Bone marrow (tissue), 2 donors: ENCODE measurements around the gene CARS2.
"Not testable (repeated sequence)": the region's sequence is repeated elsewhere in the genome, so short reads cannot be mapped to it uniquely, and the experiment has no call there.

Experiments used
- DNase-seq, 2 donors: peaks; one replicate each; lab custom pipeline; 2025; lab: John Stamatoyannopoulos, UW

The CARS2 gene

GRCh38 chr13:110617321-110618072, 88.4 kb downstream of the CARS2 start:
- no peak for DNase-seq

DNA sequence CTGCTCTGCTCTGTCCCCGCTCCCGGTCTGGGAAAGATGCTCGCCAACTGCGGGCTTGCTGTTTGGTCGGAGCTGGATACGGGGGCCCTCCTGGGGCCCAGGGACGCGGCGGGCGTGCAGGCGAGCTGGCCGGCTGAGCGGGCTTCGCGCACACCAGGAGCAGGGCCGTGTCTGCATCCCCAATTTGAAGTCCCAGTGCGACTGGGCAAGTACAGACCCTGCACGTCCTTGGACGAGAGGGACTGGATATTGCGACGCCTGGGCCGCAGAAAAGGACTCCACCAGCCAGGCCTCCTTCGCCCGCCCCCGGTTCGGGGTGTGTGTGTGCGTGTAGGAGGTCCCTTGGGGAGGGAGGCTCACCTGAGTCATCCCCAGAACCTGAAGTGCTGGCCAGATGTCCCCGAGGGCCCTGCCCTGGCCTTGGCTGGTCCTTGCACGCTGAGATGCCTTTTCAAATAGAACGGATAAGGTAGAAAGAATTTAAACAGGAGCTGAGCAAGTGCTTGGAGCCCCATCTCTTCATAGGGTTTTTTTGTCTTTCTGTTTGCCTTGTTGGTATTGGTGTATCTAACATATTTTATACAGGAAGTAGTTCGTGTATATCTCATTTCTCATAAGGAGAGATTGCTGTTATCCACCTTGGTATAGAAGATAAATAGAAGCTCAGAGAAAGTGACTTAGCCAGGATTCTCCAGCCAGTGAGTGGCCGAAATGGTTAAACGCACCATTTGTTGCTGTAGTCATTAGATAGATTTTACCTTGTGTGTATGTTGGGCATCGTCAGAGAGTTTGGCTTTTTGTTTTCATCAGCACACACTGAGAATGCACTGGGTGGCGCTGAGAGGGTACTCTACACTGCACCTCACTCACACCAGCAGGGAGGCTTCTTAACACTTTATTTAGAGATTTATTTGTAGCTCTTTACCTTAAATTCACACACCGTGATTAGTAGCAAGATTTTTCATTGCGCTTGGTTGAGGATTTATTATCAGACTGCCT, 89.5 kb downstream of the CARS2 start:
- no peak for DNase-seq

- peak; percentile 42 to 47 for DNase-seq
Observed at GRCh38 chr13:110615322-110616102, 90.4 kb downstream of the CARS2 start, which contains the start of gene NAXD. Gene NAXD, plus strand, starts transcription at chr13:110615545. Its CDS starts 57 bp downstream, at chr13:110615602.

- DNase-seq: no peak
Observed at GRCh38 chr13:110615005-110615321, 91.0 kb downstream of the CARS2 start.

- DNase-seq: no peak
Observed at GRCh38 chr13:110610955-110611595, 94.8 kb downstream of the CARS2 start.

GRCh38 chr13:110607675-110608224, 98.2 kb downstream of the CARS2 start:
- no peak for DNase-seq

GRCh38 chr13:110606281-110606680, 99.6 kb downstream of the CARS2 start:
- DNase-seq: not testable (repeated sequence)

DNA sequence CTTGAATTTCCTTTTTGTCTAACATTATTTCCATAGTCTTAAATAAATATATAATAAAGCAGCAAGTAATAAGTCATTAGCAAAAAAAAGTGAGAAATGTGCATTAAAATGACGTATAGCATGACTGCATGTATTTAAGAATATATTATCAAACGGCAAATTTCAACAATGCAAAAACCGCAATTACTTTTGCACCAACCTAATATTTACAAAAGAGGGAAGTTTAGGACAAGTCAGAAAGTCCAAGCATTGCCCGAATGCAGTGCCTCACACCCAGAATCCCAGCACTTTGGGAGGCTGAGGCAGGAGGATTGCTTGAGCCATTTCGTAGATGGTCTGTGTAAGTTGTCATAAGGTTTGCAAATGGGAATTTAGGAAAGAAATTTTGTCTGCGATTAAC, 100.8 kb downstream of the CARS2 start:
- DNase-seq: no peak

DNA sequence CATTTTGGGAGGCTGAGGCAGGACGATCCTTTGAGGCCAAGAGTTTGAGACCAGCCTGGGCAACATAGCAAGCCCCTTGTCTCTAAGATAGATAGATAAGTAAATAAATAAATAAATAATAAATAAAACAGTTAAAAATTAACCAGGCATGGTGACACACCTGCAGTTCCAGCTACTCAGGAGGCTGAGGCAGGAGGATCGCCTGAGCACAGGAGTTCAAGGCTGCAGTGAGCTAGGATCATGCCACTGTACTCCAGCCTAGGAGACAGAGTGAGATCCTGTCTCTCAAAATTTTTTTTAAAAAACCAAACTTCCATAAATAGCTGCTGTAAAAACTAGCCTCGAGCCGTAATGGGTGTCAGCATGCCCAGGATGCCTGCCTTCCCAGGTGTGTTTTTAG, 104.9 kb downstream of the CARS2 start:
- no peak for DNase-seq

DNA sequence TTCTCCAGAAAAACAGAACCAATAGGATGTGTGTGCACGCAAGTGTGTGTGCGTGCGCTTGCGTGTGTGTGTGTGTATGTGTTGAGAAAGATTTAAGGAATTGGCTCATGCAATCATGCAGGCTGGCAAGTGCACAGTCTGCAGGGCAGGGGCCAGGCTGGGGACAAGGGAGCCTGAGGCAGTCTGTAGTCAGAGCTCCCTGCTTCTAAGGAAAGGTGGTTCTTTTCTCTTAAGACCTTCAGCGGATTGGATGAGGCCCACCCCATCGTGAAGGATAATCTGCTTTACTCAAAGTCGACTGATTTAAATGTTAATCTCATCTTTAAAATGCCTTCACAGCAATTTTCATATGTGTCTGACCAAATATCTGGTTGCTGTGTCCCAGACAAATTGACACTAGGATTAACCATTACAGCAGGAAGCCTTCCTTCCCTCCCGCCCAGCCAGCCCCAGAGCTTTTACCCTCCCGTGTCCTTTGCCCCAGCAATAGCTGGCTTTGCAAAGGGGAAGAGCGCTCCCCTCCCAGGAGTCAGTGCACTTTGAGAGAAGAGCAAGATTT, 105.6 kb downstream of the CARS2 start:
- DNase-seq: no peak

DNA sequence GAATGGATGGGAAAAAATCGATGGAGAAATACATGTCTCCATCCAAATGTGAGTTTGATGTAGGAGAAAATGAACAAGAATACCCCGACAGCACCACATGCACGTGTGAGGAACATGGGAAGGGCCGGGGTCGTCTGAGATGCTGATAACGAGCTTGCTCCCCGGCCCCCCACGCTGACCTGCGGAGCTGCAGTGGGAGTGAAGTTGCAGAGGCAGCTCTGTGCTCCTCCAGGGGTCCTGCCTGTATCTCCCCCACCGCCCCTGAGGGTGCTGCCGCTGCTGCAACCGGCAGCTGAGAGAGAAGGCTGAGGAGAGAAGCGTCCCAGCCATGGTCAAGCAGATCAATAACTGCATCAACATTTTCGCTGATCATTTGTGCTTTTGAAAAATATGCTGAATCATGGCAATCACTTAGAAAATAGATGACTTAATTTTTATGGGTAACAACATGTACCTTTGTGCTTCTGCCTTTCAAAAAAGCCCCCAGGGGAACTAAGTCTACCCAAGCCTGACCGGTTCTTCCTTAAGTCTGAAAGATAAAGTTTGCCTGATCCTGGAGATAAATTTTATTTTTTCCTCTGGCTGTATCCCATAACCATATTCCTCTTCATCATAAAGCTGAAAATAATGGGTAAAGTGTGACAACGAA, 108.8 kb downstream of the CARS2 start:
- no peak for DNase-seq

DNA sequence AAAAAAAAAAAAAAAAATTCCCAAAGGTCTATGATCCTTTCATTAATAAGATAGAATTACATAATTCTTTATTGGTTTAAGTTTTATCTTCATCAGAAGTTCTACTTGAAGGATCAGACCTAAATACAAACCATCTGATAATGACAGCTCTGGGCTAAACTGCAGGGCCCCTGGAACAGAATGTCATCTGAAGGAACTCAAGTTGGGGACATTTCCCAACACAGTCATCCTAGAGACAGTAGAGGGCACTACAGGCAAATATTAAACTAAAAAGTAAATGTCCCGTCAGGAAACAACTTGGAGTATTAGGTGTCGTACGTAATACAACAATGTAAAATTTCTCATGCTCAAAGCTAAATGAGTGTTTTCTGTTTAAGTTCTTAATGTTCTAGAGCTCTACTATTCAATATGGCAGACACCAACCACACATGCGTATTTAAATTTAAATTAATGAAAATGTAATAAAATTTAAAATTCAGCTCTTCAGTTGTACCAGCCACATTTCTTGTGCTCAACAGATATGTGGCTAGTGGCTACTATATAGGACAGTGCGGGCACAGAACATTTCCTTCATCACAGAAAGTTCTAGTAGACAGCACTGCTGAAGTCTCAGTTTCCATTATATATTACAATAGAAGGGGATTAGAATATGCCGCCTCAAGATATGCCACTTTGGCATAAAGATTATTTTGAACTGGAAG, 112.3 kb downstream of the CARS2 start:
- peak in 1 of 2 donors; percentile 54 for DNase-seq

DNA sequence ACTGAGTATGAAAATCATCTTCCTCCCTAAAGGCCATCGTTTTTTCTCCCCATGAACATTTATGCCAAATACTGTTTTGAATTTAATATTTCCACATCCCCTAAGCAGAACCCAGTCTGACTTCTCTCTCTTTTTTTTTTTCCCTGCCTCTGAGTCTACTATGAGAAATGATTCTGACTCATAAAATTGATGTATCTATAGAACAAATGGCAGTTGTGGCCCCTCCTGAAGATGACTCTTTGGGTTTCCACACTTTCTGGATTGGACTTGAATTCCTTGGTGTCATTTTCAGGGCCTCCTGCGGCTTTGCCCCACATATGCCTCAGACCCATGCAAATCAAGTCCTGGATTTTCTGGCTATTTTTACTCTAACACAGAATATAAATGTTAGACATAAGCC, 113.3 kb downstream of the CARS2 start:
- no peak for DNase-seq
